Activated naive CD4-positive, alpha-beta T cell treated with anti-CD3 and anti-CD28 coated beads, Interleukin-2, amount 50 U/mL, for 16 hours (primary cell): ENCODE measurements around the gene CHAF1B.
"Not testable (repeated sequence)": the region's sequence is repeated elsewhere in the genome, so short reads cannot be mapped to it uniquely, and the experiment has no call there.

Experiments used
- DNase-seq: peaks from one replicate; pipeline ENCODE4 v3.0.0-alpha.2; 2020

CHAF1B gene

DNA sequence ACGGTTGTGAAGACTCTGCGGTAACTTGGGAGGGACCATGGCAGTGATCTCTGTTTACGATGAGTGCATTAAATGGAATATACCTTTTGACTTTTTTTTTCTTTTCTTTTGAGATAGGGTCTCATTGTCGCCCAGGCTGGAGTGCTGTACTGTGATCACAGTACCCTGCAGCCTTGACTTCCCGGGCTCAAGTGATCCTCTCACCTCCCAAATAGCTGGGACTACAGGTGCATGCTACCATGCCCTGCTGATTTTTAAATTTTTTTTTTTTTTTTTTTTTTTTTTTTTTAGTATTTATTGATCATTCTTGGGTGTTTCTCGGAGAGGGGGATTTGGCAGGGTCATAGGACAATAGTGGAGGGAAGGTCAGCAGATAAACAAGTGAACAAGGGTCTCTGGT lies 6.5 kb downstream of the CHAF1B start:
- not testable (repeated sequence) for DNase-seq

DNA sequence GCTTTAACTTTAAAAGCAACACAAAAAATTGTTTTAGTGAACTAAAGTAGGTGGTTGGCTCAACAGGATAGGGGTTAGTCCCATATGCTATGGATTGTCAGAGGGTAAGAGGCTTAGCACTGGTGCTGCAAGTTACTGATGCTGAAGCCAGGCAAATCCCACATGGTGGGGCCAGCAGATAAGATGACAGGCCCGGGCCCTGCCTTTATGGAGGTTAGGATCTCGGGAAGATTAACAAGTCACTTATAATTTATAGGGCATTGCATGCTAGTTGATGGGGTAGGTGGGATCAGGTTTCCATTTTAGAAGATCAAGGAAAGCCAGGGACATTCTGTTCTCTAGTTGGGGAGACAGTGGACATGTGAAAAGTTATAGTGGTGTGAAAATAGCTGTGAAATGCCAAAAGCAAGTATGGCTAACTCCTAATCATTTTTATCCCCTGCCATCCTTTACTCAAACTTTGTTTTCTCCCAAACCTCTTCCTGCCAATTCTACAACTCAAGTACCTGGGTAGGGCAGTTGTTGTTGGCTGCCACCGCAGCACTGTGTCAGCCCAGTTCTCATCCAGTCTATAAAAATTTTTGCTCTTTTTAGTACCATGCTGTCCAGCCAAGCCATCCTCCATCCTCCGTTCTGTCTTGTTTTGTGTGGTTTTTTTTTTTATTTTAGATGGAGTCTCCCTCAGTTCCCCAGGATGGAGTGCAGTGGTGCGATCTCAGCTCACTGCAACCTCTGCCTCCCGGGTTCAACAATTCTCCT lies 10.3 kb downstream of the CHAF1B start:
- DNase-seq: no peak

DNA sequence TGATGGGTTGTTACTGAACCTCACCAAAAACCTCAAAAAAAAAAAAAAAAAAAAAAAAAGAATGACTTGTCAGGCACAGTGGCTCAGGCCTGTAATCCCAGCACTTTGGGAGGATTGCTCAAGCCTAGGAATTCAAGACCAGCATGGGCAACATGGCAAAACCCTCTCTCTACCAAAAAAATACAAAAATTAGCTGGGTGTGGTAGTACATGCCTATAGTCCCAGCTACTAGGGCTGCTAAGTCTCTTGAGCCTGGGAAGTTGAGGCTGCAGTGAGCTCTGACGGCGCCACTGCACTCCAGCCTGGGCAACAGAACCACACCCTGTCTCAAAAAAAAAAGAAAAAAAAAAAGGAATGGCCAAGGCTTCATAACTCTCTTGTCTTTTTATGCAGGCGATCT lies 11.1 kb downstream of the CHAF1B start:
- no peak for DNase-seq

DNA sequence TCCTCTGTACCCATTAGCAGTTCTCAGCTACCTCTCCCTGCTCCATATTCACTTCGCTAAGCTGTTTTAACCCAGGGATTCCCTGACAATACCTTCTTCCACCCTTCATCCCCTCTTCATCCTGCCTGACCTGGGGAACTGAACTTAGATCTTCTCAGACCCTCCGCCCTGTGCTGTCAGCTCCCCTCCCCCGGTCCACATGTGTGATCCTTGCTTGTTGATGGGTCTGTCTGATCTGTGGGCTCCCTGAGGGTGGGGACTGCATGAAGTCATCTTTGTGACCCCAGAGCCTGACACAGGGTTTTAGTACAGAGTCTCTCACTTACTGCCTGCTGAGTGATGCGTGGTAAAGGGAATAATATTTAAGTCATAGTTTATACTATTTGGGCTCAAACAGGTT lies 11.8 kb downstream of the CHAF1B start:
- no peak for DNase-seq

DNA sequence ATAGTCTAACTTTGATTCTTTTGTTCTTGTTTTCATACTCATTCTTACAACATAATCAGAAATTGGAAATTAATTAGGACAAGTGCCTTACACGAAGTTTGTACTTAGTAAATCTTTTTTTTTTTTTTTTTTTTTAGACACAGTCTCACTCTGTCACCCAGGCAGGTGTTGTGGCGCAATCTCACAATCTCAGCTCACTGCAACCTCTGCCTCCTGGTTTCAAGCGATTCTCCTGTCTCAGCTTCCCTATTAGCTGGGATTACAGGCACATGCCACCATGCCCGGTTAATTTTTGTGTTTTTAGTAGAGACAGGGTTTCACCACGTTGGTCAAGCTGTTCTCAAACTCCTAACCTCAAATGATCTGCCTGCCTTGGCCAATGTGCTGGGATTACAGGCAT lies 12.4 kb downstream of the CHAF1B start:
- no peak for DNase-seq

DNA sequence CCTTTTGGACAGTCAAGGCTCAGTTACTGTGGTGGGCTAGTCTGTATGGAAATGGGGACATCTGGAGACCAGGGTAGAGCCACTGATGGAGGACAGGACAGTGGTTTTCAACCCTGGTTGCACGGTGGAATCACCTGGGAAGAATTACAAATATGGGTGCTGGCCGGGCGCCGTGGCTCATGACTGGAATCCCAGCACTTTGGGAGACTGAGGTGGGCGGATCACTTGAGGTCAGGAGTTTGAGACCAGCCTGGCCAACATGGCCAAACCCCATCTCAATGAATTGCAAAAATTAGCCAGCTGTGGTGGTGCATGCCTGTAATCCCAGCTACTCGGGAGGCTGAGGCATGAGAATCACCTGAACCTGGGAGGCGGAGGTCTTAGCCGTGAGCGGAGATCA lies 14.5 kb downstream of the CHAF1B start:
- DNase-seq: not testable (repeated sequence)

DNA sequence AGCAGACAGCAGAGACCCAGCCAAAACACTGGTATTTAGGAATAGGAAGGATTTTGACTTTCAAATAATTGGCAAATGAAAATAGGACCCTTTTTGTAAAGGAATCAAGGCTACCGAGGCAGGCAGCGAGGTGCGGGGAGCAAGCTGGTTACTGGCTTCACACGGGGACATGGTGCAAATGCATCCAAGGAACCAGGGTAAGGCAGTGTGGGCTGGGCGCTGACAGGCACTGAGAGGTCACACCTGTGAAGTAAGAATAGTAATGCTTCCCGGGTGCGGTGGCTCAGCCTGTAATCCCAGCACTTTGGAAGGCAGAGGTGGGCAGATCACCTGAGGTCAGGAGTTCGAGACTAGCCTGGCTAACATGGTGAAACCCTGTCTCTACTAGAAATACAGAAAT lies 15.5 kb downstream of the CHAF1B start:
- no peak for DNase-seq

DNA sequence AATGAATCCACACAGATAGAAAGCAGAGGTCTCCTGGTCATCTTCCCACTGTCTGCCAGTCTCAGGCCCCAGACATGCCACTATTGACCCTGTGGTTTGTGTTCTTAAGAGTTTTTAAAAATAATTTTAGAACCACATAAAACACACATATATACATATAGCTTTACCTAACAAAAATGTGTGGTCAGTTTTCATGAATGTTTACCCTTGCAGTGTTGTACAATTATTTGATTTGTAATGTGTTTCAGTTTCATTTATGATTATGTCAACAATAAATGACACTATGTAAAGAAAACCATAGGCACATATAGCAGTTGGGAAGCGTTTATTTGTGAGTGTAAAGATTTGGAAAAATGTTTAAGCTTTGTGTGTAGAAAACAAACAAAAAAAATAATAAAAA lies 17.1 kb downstream of the CHAF1B start:
- DNase-seq: no peak

DNA sequence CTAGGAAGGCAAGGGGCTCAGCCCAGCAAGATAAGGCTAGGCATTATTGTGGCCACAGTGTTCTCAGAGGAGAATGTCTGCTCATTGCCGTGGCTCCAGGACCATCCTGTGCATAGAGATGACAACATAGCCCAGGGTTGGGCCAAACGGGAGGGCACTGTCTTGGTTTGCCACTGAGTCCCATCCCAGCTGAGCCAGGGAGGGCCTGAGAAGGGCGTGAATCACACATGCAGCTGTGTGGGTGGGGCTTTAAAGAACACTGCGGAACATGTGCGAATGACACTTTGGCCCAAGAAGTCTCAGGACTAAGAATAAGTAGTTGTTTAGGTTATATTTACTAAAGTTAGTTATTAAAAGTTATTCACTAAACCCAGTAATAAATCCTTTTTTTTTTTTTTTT lies 18.5 kb downstream of the CHAF1B start:
- no peak for DNase-seq

DNA sequence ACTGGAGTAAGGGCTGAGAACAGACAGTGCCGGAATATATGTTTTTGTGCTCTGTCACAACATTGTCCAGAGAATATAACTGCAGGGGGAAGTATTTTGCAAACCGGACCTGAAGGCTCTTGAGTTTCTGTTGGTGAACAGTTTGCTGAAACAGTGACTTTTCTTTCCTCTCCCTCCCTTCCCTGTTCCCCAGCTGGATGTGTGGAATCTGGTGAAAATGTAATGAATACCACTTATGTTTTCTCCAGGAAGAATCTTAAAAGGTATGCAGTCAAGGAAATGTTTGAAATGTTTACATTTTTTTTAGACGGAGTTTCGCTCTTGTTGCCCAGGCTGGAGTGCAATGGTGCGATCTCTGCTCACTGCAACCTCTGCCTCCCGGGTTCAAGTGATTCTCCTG lies 23.4 kb downstream of the CHAF1B start:
- no peak for DNase-seq

DNA sequence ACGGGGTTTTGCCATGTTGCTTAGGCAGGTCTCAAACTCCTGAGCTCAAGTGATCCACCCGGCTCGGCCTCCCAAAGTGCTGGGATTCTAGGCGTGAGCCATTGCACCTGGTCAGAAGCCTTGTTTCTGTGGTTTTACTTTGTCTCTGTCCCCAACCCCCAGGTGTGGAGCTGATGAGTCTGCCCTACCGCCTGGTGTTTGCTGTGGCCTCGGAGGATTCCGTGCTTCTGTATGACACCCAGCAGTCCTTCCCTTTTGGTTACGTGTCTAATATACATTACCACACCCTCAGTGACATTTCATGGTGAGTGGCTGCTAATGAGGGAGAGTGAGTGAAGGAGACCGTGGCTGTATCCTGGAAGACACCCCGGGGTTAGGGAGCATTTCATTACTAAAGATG lies 26.1 kb downstream of the CHAF1B start:
- DNase-seq: no peak

DNA sequence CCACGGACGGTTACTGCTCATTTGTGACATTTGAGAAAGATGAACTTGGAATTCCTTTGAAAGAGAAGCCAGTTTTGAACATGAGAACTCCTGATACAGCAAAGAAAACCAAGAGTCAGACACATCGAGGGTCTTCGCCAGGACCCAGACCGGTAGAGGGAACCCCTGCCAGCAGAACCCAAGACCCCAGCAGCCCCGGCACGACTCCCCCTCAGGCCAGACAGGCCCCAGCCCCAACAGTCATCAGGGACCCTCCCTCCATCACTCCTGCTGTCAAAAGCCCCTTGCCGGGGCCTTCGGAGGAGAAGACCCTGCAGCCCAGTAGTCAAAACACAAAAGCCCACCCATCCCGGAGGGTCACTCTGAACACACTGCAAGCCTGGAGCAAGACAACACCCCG lies 27.7 kb downstream of the CHAF1B start:
- no peak for DNase-seq

DNA sequence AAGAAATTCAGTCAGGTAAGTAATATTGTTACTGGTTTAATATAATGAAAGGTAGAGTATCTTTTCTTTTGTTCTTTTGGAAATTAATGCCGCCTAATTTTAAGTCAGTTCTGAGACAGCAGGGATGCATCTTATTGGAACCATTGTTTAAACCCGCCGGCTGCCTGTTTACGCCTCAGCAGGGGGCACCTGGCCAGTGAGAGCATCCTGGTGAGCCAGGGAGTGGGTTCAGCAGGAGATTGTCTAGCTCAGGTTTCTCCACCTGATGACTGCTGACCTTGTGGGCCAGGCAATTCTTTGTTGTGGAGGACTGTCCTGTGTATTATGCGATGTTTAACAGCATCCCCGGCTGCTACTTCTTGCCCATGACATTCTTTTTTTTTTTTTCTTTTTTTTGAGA lies 30.2 kb downstream of the CHAF1B start:
- DNase-seq: no peak

DNA sequence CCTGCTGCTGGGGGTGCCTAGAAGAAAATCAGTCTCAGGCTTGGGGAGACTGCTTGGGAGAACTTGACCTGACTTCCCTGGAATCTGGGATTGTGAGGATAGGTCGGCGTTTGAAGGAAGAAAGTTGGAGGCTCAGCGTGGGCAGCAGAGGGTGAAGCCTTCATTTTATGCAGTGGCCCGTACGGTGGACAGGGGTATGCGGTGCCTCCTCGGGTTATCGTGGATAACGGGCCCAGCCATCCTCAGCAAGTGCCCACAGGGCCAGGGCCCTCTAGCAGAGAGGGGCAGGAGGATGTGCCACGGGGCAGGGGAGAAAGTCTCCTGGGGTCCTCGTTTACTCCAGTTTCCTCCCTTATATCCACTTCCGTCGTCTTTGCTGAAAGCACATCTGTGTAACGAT lies 34.0 kb downstream of the CHAF1B start:
- DNase-seq: no peak

DNA sequence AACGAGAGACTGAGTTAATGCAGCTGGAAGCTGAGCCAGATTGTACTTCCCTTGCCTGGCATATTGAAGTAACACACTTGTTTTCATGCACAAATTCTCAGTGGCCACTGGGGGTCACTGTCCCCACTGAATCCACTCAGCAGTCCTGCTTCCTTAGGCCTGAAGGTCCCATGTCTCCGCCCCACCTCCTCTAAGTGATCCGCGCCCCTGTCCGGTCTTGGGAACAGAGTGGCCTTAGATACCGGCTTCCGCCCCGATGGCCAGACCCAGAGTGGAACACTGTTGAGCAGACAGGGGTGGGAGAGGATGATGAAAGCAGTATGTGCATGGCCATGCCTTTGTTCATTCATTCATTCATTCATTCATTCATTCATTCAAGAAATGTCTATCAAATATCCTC lies 34.8 kb downstream of the CHAF1B start:
- DNase-seq: peak; percentile 29

DNA sequence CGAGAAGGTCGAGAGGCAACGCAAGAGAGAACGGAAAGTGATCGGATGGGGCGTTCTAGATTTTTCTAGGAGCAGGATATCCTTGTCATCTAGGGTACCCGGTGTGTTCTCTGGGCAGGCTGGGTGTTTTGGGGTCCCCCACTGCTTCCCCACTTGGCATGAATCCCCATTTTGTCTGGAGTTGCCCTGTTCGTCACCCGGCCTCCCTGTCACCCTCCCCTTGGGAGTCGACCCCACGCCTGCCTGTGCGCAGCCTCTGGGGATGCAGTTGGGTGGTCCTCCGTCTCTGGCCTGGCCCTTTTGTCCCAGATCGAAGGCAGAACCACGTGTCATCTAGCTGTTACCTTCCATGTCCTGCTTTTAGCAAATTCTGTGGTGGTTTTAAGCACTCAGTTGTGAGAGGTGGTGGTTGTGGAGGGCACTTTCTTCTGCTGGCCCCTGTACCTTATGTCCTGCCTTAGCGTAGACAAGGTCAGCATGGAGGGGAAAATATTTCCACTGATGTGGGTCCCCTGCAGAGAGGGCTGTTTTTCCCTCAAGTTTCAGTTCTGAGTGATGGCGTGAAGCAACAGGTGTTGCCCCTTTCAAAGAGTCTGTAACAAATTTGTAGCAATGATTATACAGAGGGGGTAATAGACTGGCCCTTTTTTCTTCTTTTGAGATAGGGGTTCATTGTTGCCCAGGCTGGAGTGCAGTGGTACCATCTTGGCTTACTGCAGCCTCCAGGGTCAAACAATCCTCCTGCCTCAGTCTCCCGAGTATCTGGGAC lies 35.6 kb downstream of the CHAF1B start:
- DNase-seq: no peak

DNA sequence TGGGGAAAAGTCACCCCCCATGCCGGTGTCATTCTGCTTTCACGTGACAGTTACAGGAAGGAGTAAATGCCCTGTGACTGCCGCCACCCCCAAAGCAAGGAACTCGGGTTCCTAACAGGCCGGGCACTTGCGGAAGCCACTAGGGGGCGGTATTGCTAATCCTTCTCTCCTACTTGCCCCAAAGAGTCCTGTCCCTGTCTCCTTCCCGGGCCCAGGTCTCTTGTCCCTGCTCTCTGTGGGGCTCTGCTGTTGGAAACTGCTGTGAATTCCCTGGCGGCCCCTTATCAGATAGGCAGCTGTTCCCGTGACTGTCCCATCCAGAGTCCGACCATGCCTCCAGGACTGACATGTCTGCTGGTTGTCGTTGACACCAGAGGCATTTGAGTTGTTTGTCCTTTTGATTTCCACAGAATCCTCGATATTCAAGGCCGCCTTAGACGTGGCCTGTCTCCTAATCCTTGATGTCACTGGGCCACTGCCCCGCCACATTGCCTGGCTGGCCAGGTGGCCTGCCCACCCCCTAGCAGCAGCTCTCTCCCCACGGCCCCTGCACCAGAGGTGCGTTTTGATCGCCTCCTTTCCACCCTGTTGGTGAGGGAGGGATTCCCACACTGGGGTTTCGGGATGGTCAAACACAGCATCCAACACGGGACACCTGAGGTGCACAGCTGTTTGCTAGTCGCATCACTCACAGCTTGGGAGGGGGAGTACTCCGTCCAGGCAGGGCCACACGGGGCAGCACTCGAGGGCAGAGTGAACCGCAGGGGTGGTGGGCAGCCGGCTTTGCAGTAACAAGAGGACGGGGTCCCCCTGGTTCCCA lies 37.3 kb downstream of the CHAF1B start:
- DNase-seq: no peak

DNA sequence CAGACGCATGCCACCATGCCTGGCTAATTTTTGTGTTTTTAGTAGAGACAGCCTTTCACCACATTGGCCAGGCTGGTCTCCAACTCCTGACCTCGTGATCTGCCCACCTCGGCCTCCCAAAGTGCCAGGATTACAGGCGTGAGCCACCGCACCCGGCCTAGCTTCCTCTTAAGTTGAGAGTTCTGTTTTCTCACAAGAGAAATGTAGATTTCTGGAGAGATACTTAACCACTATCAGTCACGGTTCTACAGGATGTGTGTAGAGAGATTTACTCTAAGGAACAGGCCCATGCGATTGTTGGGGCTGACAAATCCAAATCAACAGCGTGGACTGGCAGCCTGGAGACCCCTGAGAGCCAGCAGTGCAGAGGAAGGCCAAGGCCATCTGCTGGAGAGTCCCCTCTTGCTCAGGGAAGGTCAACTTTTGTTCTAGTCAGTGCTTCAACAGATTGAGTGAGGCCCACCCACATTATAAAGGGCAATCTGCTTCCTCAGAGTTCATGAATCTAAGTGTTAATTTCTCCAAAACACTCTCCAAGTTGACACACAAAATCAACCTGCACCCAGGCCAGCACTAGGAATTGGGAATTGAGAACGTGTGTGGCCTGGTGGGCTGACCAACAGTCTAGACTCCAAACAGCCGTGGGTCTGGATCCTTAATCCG lies 38.7 kb downstream of the CHAF1B start:
- no peak for DNase-seq

DNA sequence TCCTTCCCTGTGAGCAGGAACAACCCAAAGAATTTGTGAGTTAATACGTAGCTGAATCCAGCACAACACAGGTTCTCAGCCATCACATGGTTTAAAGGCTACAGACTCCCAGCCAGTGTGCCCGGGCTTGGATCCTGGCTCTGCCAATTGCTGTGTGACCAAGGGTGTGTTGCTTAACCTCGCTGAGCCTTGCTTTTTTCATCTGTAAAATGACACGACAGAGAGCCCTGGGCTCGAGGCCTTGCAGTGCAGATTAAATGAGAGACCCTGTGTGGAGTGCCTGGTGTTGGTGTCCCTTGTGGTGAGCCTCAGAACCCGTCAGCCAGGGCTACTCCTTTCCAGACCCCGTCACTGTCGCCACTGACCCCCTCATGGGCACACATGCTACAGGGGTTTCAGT lies 39.4 kb downstream of the CHAF1B start:
- no peak for DNase-seq

DNA sequence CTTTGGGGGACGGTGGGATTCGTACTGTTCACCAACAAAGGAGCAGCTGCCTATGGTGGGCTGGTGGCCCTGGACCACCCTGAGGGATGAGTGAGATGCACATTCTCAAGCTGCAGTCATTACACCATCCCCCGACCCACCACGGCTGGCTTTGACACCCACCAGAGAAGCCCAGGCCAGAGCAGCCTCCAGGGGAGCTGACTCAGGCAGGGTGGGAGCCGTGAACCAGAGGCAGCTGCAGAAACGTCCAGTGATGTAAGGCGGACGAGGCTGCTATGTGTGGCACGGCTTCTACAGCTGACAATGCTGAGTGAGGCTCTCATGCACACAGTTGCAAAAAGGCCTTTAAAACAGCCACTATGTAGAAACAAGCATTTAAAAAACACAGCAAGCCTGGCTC lies 40.1 kb downstream of the CHAF1B start:
- DNase-seq: no peak

DNA sequence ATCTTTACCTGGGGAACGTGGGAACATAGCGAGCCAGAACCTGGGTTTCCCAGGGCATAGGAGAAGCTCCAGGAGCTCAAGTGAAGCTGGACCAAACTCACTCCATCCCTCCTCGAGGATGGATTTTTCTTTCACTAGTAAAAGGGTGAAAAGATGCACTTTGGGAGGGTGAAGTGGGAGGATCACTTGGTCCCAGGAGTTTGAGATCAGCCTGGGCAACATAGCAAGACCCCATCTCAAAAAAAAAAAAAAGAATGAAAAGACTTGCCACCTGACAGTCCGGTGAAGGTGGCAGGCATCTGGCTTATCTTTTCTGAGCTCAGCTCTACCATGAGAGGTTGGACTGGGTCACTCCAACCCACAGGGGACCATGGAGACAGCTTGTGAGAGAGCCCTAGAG lies 42.3 kb downstream of the CHAF1B start:
- DNase-seq: no peak

DNA sequence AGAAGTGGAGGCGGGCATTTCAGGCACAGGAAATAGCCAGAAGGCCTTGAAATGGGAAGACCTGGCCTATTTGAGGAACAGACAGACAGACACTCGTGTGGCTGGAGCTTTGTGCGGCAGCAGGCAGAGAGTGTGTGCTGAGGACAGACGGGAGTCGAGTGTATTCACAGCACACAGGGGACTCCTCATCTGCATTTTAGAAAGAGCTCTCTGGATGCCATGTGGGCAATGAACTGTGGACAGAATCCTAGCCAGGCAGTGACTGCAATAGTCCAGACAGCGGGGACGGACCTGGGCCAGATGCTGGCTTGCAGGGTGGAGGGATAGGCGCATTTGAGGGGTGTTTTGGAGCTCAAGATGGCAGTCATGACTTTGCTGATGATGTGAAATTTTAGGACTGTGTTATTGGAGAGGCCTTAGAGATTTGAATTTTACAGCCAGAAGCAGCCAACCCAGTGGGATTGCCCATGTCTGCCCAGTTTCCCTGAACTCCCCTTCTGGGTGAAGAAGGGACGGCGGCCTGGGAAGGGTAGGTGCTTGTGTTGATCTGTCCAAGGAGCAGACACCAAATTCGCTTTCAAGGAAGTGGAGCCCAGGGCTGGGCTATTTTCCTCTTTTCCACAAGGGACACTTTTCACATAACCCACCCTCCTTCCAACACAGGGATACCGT lies 43.7 kb downstream of the CHAF1B start:
- no peak for DNase-seq
